GM23338 (cell line): Measurements from ENCODE around the gene NOVA2. TPM values are rescaled to one million over a fixed set of nuclear protein-coding genes. Genes with fewer than 3 reads are reported as not detected.
A peak's percentile ranks its signal among the peaks of the same experiment; 100 is the strongest.

Experiments
- ATAC-seq: fragments of 200-7000 bp; cut with Tn5 transposase; 3 replicates; pipeline ENCODE4 v1.9.1; 2020
- DNase-seq: peaks from one replicate; pipeline ENCODE4 v3.0.0-alpha.2; 2015; ENCODE audit warnings: low spot score
- H2AFZ ChIP-seq: fragments of 200-600 bp; sonication (generic); 2 replicates; pipeline ENCODE4 v1.8.0; 2016; ENCODE audit warnings: antibody characterized with exemption, mild to moderate bottlenecking, moderate library complexity
- H3F3A ChIP-seq: fragments of 200-600 bp; sonication (generic); replicated peaks from 2 replicates; pipeline ENCODE4 v1.8.0; 2017; ENCODE audit warnings: antibody characterized with exemption, mixed run types, low read depth
- H3K27ac ChIP-seq: fragments of 200-600 bp; sonication (generic); 2 replicates; pipeline ENCODE4 v1.6.1; 2016; ENCODE audit warnings: low read depth
- H3K27me3 ChIP-seq: fragments of 200-600 bp; sonication (generic); 2 replicates; pipeline ENCODE4 v1.8.0; 2016; ENCODE audit warnings: mild to moderate bottlenecking, mixed run types, moderate library complexity; ENCODE audit not compliant: insufficient read depth
- H3K36me3 ChIP-seq: fragments of 200-600 bp; sonication (generic); 2 replicates; pipeline ENCODE4 v1.8.0; 2016; ENCODE audit warnings: mild to moderate bottlenecking; ENCODE audit not compliant: insufficient read depth
- H3K4me1 ChIP-seq: fragments of 200-600 bp; sonication (generic); 2 replicates; pipeline ENCODE4 v1.8.0; 2016; ENCODE audit warnings: mild to moderate bottlenecking, moderate library complexity; ENCODE audit not compliant: insufficient read depth
- H3K4me2 ChIP-seq: fragments of 200-600 bp; sonication (generic); 2 replicates; pipeline ENCODE4 v1.7.1; 2017; ENCODE audit warnings: mixed run types
- H3K4me3 ChIP-seq: fragments of 200-600 bp; sonication (generic); 2 replicates; pipeline ENCODE4 v1.6.1; 2016; ENCODE audit warnings: mixed run types
- H3K79me2 ChIP-seq: fragments of 200-600 bp; sonication (generic); replicated peaks from 2 replicates; pipeline ENCODE4 v1.8.0; 2017; ENCODE audit warnings: mild to moderate bottlenecking; ENCODE audit not compliant: insufficient read depth
- H3K9me2 ChIP-seq: fragments of 200-600 bp; sonication (generic); 2 replicates; pipeline ENCODE4 v1.8.0; 2017; ENCODE audit not compliant: insufficient read depth
- H4K20me1 ChIP-seq: fragments of 200-600 bp; sonication (generic); replicated peaks from 2 replicates; pipeline ENCODE4 v1.8.0; 2017; ENCODE audit warnings: mild to moderate bottlenecking; ENCODE audit not compliant: insufficient read depth
- H3K27ac Mint-ChIP-seq: 2 replicates; pipeline ENCODE4 v1.8.0; 2020; ENCODE audit warnings: inconsistent platforms, mild to moderate bottlenecking, moderate library complexity, mixed read lengths
- H3K27me3 Mint-ChIP-seq: 3 replicates; pipeline ENCODE4 v1.8.0; 2022; ENCODE audit warnings: low read depth, mild to moderate bottlenecking, moderate library complexity, mixed read lengths, inconsistent platforms; ENCODE audit not compliant: insufficient read depth, poor library complexity
- H3K36me3 Mint-ChIP-seq: 3 replicates; pipeline ENCODE4 v1.8.0; 2021; ENCODE audit warnings: low read depth, mild to moderate bottlenecking, inconsistent platforms, moderate library complexity, mixed read lengths
- H3K4me1 Mint-ChIP-seq: 3 replicates; pipeline ENCODE4 v1.8.0; 2020; ENCODE audit warnings: mild to moderate bottlenecking, inconsistent platforms, mixed read lengths
- H3K4me3 Mint-ChIP-seq: 3 replicates; pipeline ENCODE4 v1.8.0; 2021; ENCODE audit warnings: moderate library complexity, mild to moderate bottlenecking, inconsistent platforms, mixed read lengths
- H3K9me3 Mint-ChIP-seq: 3 replicates; pipeline ENCODE4 v1.8.0; 2020; ENCODE audit warnings: moderate library complexity, mild to moderate bottlenecking, inconsistent platforms, mixed read lengths
- CREB1 ChIP-seq: fragments of 250-450 bp; sonication (Bioruptor Pico); IDR thresholded peaks from 2 replicates; pipeline ENCODE4 v1.5.0; 2020; ENCODE audit warnings: low read depth, mild to moderate bottlenecking, moderate library complexity
- EZH2 ChIP-seq: fragments of 200-600 bp; sonication (generic); IDR thresholded peaks from one replicate; pipeline ENCODE4 v1.8.0; 2017; ENCODE audit warnings: antibody characterized with exemption, mild to moderate bottlenecking, low read depth; ENCODE audit not compliant: unreplicated experiment
- EZH2phosphoT487 ChIP-seq: fragments of 200-600 bp; sonication (generic); IDR thresholded peaks from one replicate; pipeline ENCODE4 v1.8.1; 2018; ENCODE audit warnings: antibody characterized with exemption; ENCODE audit not compliant: unreplicated experiment
- JUNB ChIP-seq: IDR thresholded peaks from one replicate; pipeline ENCODE4 v1.6.1; 2016; ENCODE audit warnings: antibody characterized with exemption; ENCODE audit not compliant: unreplicated experiment
- NANOG ChIP-seq: IDR thresholded peaks from 2 replicates; pipeline ENCODE4 v1.6.1; 2016; ENCODE audit warnings: antibody characterized with exemption, borderline replicate concordance
- POLR2AphosphoS5 ChIP-seq: IDR thresholded peaks from 2 replicates; pipeline ENCODE4 v1.6.1; 2016; ENCODE audit warnings: antibody characterized with exemption, low read depth
- STAT1 ChIP-seq: IDR thresholded peaks from one replicate; pipeline ENCODE4 v1.6.1; 2016; ENCODE audit warnings: antibody characterized with exemption; ENCODE audit not compliant: unreplicated experiment
- ZNF114 ChIP-seq: fragments of 250-450 bp; sonication (Bioruptor Pico); IDR thresholded peaks from 2 replicates; pipeline ENCODE4 v1.5.0; 2020; ENCODE audit warnings: mild to moderate bottlenecking, moderate library complexity
- ZNF331 ChIP-seq: fragments of 250-450 bp; sonication (Bioruptor Pico); IDR thresholded peaks from 2 replicates; pipeline ENCODE4 v1.5.0; 2020; ENCODE audit warnings: low read depth, mild to moderate bottlenecking, moderate library complexity
- polyA plus RNA-seq: library from polyadenylated mRNA; unstranded; fragments of >200 nt; fragmentation: Nextera tagmentation; extraction: Ambion mirVana; gene quantifications from 2 replicates; pipeline ENCODE4 v1.2.1, GENCODE V29; 2016
- total RNA-seq: library from RNA; depleted of rRNA; stranded (reverse); fragments of >200 nt; shearing (Covaris generic); gene quantifications from 2 replicates; pipeline ENCODE4 v1.2.3, GENCODE V29; 2014
- TF ChIP-seq, protein P1 (sequence below): IDR thresholded peaks from 2 replicates; pipeline ENCODE4 v1.6.1; 2016; ENCODE audit warnings: antibody characterized with exemption
- TF ChIP-seq, protein P2 (sequence below): IDR thresholded peaks from one replicate; pipeline ENCODE4 v1.6.1; 2018; ENCODE audit warnings: antibody characterized with exemption; ENCODE audit not compliant: unreplicated experiment

NOVA2 gene
- total and polyA plus RNA-seq, 2 experiments from 2014 or later = 5.1 to 13.7 TPM

DNA sequence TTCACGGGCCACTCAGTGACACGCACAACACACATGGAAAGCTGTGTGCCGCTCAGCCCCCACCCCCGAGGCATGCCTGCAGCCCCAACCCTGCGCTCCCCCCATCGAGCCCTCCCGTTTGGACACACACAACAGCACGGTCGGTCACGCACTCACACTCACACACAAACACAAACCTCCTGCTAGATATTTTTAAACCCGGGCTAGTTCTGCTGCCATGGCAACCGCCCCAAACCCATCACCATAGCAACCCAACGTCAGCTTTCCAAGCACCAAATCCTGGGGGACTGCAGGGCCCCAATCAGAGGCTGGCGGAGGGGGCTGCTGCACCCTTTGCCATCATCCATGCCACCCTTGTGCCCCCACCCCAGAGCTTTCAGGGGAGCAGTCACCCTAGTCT lies 2.5 kb upstream of the NOVA2 start:
- Histone ChIP-seq H3K79me2 (no peaks in the 10 kb centered on the region), H4K20me1 (no peaks in the 10 kb centered on the region; the same call in 1 of the 2 replicates), H3K27me3 (0 out of 2 replicates have a peak, but pooled peaks cover 2% of the 10 kb centered on the region), H3K27ac (no peak overlapping the region), H3K4me3 (no peak overlapping the region), H2AFZ (no peak overlapping the region), H3K4me2 (no peak overlapping the region), H3K9me2 (no peaks in the 10 kb centered on the region), H3K36me3 (no peaks in the 10 kb centered on the region), H3K4me1 (peaks cover 4% of the 10 kb centered on the region), H3F3A (peaks cover 5% of the 10 kb centered on the region; the same call in 1 of the 2 replicates)
- H3K36me3 Mint-ChIP-seq = no peaks in the 10 kb centered on the region
- DNase-seq (peak; percentile 75), ATAC-seq (no peak)
- peaks cover 22% of the 10 kb centered on the region for H3K4me1 Mint-ChIP-seq
- H3K9me3 Mint-ChIP-seq = no peaks in the 10 kb centered on the region
- TF ChIP-seq, protein P1, sequence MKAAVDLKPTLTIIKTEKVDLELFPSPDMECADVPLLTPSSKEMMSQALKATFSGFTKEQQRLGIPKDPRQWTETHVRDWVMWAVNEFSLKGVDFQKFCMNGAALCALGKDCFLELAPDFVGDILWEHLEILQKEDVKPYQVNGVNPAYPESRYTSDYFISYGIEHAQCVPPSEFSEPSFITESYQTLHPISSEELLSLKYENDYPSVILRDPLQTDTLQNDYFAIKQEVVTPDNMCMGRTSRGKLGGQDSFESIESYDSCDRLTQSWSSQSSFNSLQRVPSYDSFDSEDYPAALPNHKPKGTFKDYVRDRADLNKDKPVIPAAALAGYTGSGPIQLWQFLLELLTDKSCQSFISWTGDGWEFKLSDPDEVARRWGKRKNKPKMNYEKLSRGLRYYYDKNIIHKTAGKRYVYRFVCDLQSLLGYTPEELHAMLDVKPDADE = no peak
- TF ChIP-seq NANOG (no peak), EZH2 (no peak), JUNB (no peak), STAT1 (no peak), EZH2phosphoT487 (no peak), POLR2AphosphoS5 (no peak)
- TF ChIP-seq, protein P2, sequence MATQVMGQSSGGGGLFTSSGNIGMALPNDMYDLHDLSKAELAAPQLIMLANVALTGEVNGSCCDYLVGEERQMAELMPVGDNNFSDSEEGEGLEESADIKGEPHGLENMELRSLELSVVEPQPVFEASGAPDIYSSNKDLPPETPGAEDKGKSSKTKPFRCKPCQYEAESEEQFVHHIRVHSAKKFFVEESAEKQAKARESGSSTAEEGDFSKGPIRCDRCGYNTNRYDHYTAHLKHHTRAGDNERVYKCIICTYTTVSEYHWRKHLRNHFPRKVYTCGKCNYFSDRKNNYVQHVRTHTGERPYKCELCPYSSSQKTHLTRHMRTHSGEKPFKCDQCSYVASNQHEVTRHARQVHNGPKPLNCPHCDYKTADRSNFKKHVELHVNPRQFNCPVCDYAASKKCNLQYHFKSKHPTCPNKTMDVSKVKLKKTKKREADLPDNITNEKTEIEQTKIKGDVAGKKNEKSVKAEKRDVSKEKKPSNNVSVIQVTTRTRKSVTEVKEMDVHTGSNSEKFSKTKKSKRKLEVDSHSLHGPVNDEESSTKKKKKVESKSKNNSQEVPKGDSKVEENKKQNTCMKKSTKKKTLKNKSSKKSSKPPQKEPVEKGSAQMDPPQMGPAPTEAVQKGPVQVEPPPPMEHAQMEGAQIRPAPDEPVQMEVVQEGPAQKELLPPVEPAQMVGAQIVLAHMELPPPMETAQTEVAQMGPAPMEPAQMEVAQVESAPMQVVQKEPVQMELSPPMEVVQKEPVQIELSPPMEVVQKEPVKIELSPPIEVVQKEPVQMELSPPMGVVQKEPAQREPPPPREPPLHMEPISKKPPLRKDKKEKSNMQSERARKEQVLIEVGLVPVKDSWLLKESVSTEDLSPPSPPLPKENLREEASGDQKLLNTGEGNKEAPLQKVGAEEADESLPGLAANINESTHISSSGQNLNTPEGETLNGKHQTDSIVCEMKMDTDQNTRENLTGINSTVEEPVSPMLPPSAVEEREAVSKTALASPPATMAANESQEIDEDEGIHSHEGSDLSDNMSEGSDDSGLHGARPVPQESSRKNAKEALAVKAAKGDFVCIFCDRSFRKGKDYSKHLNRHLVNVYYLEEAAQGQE = no peak
- H3K27me3 Mint-ChIP-seq = peaks cover 16% of the 10 kb centered on the region
- no peak overlapping the region for H3K4me3 Mint-ChIP-seq
- no peak overlapping the region for H3K27ac Mint-ChIP-seq

DNA sequence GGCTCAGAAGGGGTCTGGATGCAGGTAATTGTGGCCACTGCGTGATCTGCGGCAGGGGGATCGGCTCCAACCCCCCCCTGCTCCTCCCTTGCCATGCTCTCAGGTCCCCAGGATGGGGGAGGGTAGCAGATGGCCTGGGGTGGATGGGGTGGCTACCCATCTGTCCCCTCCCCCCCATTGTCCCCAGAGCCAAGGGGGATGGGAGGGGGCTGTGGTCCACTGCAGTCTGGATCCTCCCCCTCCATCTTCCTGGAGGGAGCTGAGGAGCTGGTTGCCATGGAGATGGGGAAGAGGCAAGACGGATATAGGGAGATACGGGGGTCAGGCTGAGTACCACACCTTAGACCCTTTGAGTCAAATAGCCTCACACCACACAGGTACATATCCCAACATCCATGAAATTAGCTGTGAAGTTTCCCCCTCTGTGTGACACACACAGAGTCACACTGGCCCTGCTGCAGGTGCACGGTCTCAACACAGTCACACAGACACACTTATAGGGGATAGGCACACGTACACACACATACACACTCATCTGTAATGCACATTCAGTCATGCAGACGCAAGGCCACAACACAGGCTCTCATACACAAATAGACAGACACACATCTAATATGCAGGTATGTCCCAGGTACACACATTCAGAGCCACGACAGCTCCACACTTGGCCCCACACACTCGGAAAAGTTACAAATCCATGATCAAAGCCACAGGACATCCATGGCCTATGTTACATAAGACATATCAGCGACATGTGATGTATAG lies 1.8 kb upstream of the NOVA2 start:
- H3K9me3 Mint-ChIP-seq = no peaks in the 10 kb centered on the region
- H3K79me2 ChIP-seq = no peaks in the 10 kb centered on the region
- H3K36me3 ChIP-seq = no peaks in the 10 kb centered on the region
- no peaks in the 10 kb centered on the region; the same call in 1 of the 2 replicates for H4K20me1 ChIP-seq
- peaks cover 16% of the 10 kb centered on the region for H3K27me3 Mint-ChIP-seq
- no peak overlapping the region for H3K4me3 ChIP-seq
- H3K27ac ChIP-seq = no peak overlapping the region
- 0 out of 2 replicates have a peak, but pooled peaks cover 2% of the 10 kb centered on the region for H3K27me3 ChIP-seq
- peaks cover 20% of the 10 kb centered on the region for H3K4me1 Mint-ChIP-seq
- H3K4me3 Mint-ChIP-seq = no peak overlapping the region
- ATAC-seq (no peak), DNase-seq (peak; percentile 51)
- no peaks in the 10 kb centered on the region for H3K36me3 Mint-ChIP-seq
- TF ChIP-seq, protein P1 = no peak
- TF ChIP-seq ZNF114 (CRISPR knock-in tag) (no peak), NANOG (no peak), CREB1 (no peak), EZH2 (no peak), STAT1 (no peak), ZNF331 (CRISPR knock-in tag) (no peak)
- TF ChIP-seq, protein P2 = no peak
- H3K27ac Mint-ChIP-seq = no peak overlapping the region
- H3K4me1 ChIP-seq = peaks cover 3% of the 10 kb centered on the region; the same call in 1 of the 2 replicates
- 0 out of 2 replicates have a peak, but pooled peaks cover 2% of the 10 kb centered on the region for H3F3A ChIP-seq
- H3K4me2 ChIP-seq = no peak overlapping the region
- no peak overlapping the region for H2AFZ ChIP-seq
- H3K9me2 ChIP-seq = no peaks in the 10 kb centered on the region
